Measurements from ENCODE around the gene CEP95.

Gene CEP95

GRCh38 chr17:64509179-64509578 is 2.4 kb downstream of the CEP95 start:
- no peak for TF ChIP-seq CTCF (IDR thresholded peaks at IDR 0.05; ENCODE audit: control extremely low read depth, extremely low read depth, low read depth, missing control alignments)
- no peak for DNase-seq (ENCODE audit: extremely low spot score)
- ChIA-PET POLR2A (no interaction called here), CTCF (interaction anchor here (0.6 kb wide), 1 partner anchor 540 kb away, joined by 3 read pairs; no protein-coding TSS in a partner anchor)

- CTCF ChIA-PET: interaction anchor here (1.4 to 2.0 kb wide), 5 partner anchors 8 to 382 kb away, joined by 4 to 9 read pairs (median 5); partner anchors contain the start of genes CEP95 and DDX5
- no peak for TF ChIP-seq CTCF (IDR thresholded peaks at IDR 0.05; ENCODE audit: control extremely low read depth, extremely low read depth, low read depth, missing control alignments)
- POLR2A ChIA-PET: interaction anchor here (0.5 to 2.4 kb wide), 4 partner anchors 9 to 89 kb away, joined by 3 to 8 read pairs (median 6); partner anchors contain the start of genes CEP95, DDX5 and POLG2
- no peak for DNase-seq (ENCODE audit: extremely low spot score)
These were observed 8.6 kb downstream of the CEP95 start for GRCh38 chr17:64515419-64515818.

- ChIA-PET CTCF (interaction anchor here (1.4 to 2.0 kb wide), 5 partner anchors 9 to 383 kb away, joined by 4 to 9 read pairs (median 5); partner anchors contain the start of genes CEP95 and DDX5), POLR2A (interaction anchor here (0.5 to 2.4 kb wide), 4 partner anchors 9 to 89 kb away, joined by 3 to 8 read pairs (median 6); partner anchors contain the start of genes CEP95, DDX5 and POLG2)
- DNase-seq (ENCODE audit: extremely low spot score): no peak
- no peak for TF ChIP-seq CTCF (IDR thresholded peaks at IDR 0.05; ENCODE audit: control extremely low read depth, extremely low read depth, low read depth, missing control alignments)
These were observed 9.1 kb downstream of the CEP95 start for GRCh38 chr17:64515829-64516228.

GRCh38 chr17:64519601-64520000 is 12.8 kb downstream of the CEP95 start:
- POLR2A ChIA-PET: interaction anchor here (0.5 to 0.6 kb wide), 2 partner anchors 14 to 18 kb away, joined by 3 read pairs; no protein-coding TSS in a partner anchor
- CTCF ChIA-PET: interaction anchor here (1.2 to 1.4 kb wide), 2 partner anchors 25 to 113 kb away, joined by 3 read pairs; no protein-coding TSS in a partner anchor
- no peak for DNase-seq (ENCODE audit: extremely low spot score)
- no peak for TF ChIP-seq CTCF (IDR thresholded peaks at IDR 0.05; ENCODE audit: control extremely low read depth, extremely low read depth, low read depth, missing control alignments)

GRCh38 chr17:64520359-64520758 is 13.6 kb downstream of the CEP95 start:
- ChIA-PET POLR2A (interaction anchor here (0.5 to 0.7 kb wide), 3 partner anchors 14 to 18 kb away, joined by 3 read pairs; partner anchors contain the start of gene CEP95), CTCF (interaction anchor here (1.2 to 1.4 kb wide), 2 partner anchors 25 to 112 kb away, joined by 3 read pairs; no protein-coding TSS in a partner anchor)
- no peak for DNase-seq (ENCODE audit: extremely low spot score)
- no peak for TF ChIP-seq CTCF (IDR thresholded peaks at IDR 0.05; ENCODE audit: control extremely low read depth, extremely low read depth, low read depth, missing control alignments)

GRCh38 chr17:64527914-64528313 is 21.1 kb downstream of the CEP95 start:
- POLR2A ChIA-PET: no interaction called here
- CTCF ChIA-PET: interaction anchor here (1.1 to 2.3 kb wide), 4 partner anchors 10 to 42 kb away, joined by 3 to 5 read pairs (median 3); no protein-coding TSS in a partner anchor
- TF ChIP-seq CTCF (IDR thresholded peaks at IDR 0.05; ENCODE audit: control extremely low read depth, extremely low read depth, low read depth, missing control alignments): no peak

More at GRCh38 chr17:64527914-64528313, 21.1 kb downstream of the CEP95 start:
- no peak for DNase-seq (ENCODE audit: extremely low spot score)

Measured in GM10248 (cell line).